ENCODE data around the gene CHIT1. TPM values are rescaled to one million over a fixed set of nuclear protein-coding genes. Genes with fewer than 3 reads are reported as not detected.

The CHIT1 gene
- total and polyA plus RNA-seq, 9 of the 15 experiments (the other 6 are each of a cell fraction or from before 2014, with no cell fraction given), result not detected

GRCh38 chr1:203196371-203196770 is 33.1 kb downstream of the CHIT1 start:
- peak; percentile 86 for ATAC-seq
- BruUV-seq (replicated peaks), result no TSS peak
- no peaks in the 10 kb centered on the region for H3K9me1 ChIP-seq (ENCODE audit: control insufficient read depth, insufficient read depth, low read length)
- H3K9ac ChIP-seq (ENCODE audit: insufficient read depth in 1 of 2, low read depth in 2 of 2, low read length in 2 of 2), result no peak overlapping the region
- FAIRE-seq, result peak; percentile 42
- in situ Hi-C loops (cut with MboI) (no loop called here), intact Hi-C loops (cut with micrococcal nuclease) (no loop called here)
- peaks cover 15 to 30% of the 10 kb centered on the region in 2 experiments; a peak in 4 of 5 replicates for H3K27me3 ChIP-seq (ENCODE audit: control insufficient read depth in 2 of 2, insufficient read depth in 2 of 2, low read length in 2 of 2)
- H3K79me2 ChIP-seq (ENCODE audit: control insufficient read depth, insufficient read depth, low read length), result no peaks in the 10 kb centered on the region
- H3K4me1 ChIP-seq (replicated peaks in 1 of 2; ENCODE audit: control insufficient read depth in 2 of 2, insufficient read depth in 2 of 2, low read length in 2 of 2), result no peaks in the 10 kb centered on the region
- no peak overlapping the region for H3K4me2 ChIP-seq (ENCODE audit: insufficient read depth, low read length)
- no peak overlapping the region for H3K27ac ChIP-seq (ENCODE audit: extremely low read depth, low read depth, low read length)
- no peak overlapping the region; the same call in 1 of the 2 replicates for H2AFZ ChIP-seq (ENCODE audit: low read depth, low read length)
- no peaks in the 10 kb centered on the region; the same call in 1 of the 2 replicates for H4K20me1 ChIP-seq (replicated peaks; ENCODE audit: control insufficient read depth, insufficient read depth, low read length)
- WGBS (ENCODE audit: insufficient coverage, low coverage, missing lambda C conversion rate), result 2% methylated on average over 3 of the region's 3 CpGs
- DNase-seq (ENCODE audit: extremely low read depth in 1 of 4, low spot score in 3 of 4), result peak; percentile 22 to 70 (median 49)
- no peaks in the 10 kb centered on the region for H3K36me3 ChIP-seq (ENCODE audit: control insufficient read depth, insufficient read depth, low read length)
- H3K9me3 ChIP-seq (replicated peaks; ENCODE audit: control insufficient read depth, insufficient read depth, low read depth, low read length), result no peaks in the 10 kb centered on the region
- H3K4me3 ChIP-seq, result no peak overlapping the region
- ChIA-PET CTCF (ENCODE audit: low intra/inter-chr PET ratio) (no interaction called here), POLR2A (interaction anchor here (0.7 to 1.0 kb wide), 5 partner anchors 15 to 484 kb away, joined by 3 to 4 read pairs (median 3); no protein-coding TSS in a partner anchor)
- no peak for TF ChIP-seq GATAD2B (IDR thresholded peaks at IDR 0.05; ENCODE audit: borderline replicate concordance)
- 0 out of 3 replicates have a peak, but pooled peaks of 1 of the 2 experiments have one; percentile 50 for TF ChIP-seq CBX3 (IDR thresholded peaks at IDR 0.05; ENCODE audit: borderline replicate concordance in 1 of 2, low read length in 2 of 2)
- peak; percentile 78 for TF ChIP-seq TEAD2 (tag; IDR thresholded peaks at IDR 0.05)
- TF ChIP-seq NFE2L1 (tag; IDR thresholded peaks at IDR 0.05; ENCODE audit: borderline replicate concordance, low read depth), result no peak
- TF ChIP-seq NCOA1 (IDR thresholded peaks at IDR 0.05; ENCODE audit: low read depth), result no peak
- TF ChIP-seq ZNF354B (CRISPR knock-in tag; IDR thresholded peaks at IDR 0.05), result no peak
- TF ChIP-seq C11orf30 (IDR thresholded peaks at IDR 0.05; ENCODE audit: low read depth), result 0 out of 2 replicates have a peak, but pooled peaks have one; percentile 25
- no peak for TF ChIP-seq SMAD4 (CRISPR knock-in tag; conservative IDR thresholded peaks at IDR 0.05)
- no peak for TF ChIP-seq ZBTB12 (CRISPR knock-in tag; IDR thresholded peaks at IDR 0.05)
- TF ChIP-seq MXD1 (CRISPR knock-in tag; IDR thresholded peaks at IDR 0.05; ENCODE audit: borderline replicate concordance, poor library complexity, severe bottlenecking), result no peak
- no peak for TF ChIP-seq LCOR (CRISPR knock-in tag; IDR thresholded peaks at IDR 0.05)
- no peak for TF ChIP-seq BRD4 (IDR thresholded peaks at IDR 0.05)
- no peak for TF ChIP-seq PKNOX1 (IDR thresholded peaks at IDR 0.05)
- no peak for TF ChIP-seq HMGN3 (IDR thresholded peaks at IDR 0.05; ENCODE audit: borderline replicate concordance, extremely low read depth, insufficient read length, low read depth, low read length)
- no peak for TF ChIP-seq ZFP91 (CRISPR knock-in tag; IDR thresholded peaks at IDR 0.05)
- peak; percentile 20 to 55 (median 45); a peak in 5 of 6 replicates for TF ChIP-seq CTCF (IDR thresholded peaks at IDR 0.05 in 2 of 3, conservative IDR thresholded peaks at IDR 0.05 in 1 of 3; ENCODE audit: insufficient read depth in 2 of 3, low read depth in 1 of 3, low read length in 3 of 3)
- 0 out of 2 replicates have a peak, but pooled peaks have one; percentile 20 for TF ChIP-seq CBX5 (IDR thresholded peaks at IDR 0.05; ENCODE audit: borderline replicate concordance, low read depth)
